PFSK-1 (cell line): ENCODE measurements around the gene PEX7.

Source experiments
- FOXP2 ChIP-seq: optimal IDR thresholded peaks from 2 replicates; pipeline ENCODE3; 2011; ENCODE audit warnings: borderline replicate concordance, control low read depth, inconsistent platforms; ENCODE audit not compliant: insufficient read depth; ENCODE audit errors: extremely low read length, extremely low read depth
- POLR2AphosphoS5 ChIP-seq: IDR thresholded peaks from 2 replicates; pipeline ENCODE4 v1.6.1; 2012; ENCODE audit warnings: low read depth, mild to moderate bottlenecking, control low read depth, low read length, moderate library complexity
- SIN3A ChIP-seq: IDR thresholded peaks from 2 replicates; pipeline ENCODE4 v1.6.1; 2012; ENCODE audit warnings: mild to moderate bottlenecking, low read length, moderate library complexity, borderline replicate concordance; ENCODE audit not compliant: insufficient read depth
- TAF1 ChIP-seq: IDR thresholded peaks from 2 replicates; pipeline ENCODE4 v1.6.1; 2012; ENCODE audit warnings: low read length, control low read depth, borderline replicate concordance; ENCODE audit not compliant: insufficient read depth
- TF ChIP-seq, protein P1 (sequence below), 2 experiments: IDR thresholded peaks; 2 replicates each; pipeline versions ENCODE4 v1.6.1 to v1.8.0; 2011 to 2012; ENCODE audit warnings: low read depth in 2 of 2, low read length in 2 of 2, control low read depth in 1 of 2, inconsistent platforms in 1 of 2, mild to moderate bottlenecking in 1 of 2, moderate library complexity in 1 of 2; ENCODE audit not compliant: insufficient read depth in 1 of 2

PEX7 gene

DNA sequence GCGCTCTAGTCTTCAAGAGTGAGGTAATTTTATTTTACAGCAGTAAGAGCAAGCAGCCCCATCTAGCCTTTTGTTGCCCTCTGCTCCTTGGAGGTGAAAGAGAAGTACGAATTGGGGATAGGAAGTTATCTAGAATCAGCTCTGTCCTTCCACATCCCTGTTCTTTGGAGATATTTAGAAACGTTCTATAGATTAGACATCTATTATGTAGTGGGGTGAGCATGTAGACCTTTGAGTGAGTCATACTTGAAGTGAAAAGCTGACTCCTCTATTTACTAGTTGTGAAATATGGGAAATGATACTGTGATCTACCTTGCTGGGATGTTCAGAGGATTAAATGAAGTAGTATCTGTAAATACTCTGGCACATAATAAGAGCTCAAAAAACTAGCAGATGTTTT lies 63.7 kb downstream of the PEX7 start:
- TF ChIP-seq, protein P1, sequence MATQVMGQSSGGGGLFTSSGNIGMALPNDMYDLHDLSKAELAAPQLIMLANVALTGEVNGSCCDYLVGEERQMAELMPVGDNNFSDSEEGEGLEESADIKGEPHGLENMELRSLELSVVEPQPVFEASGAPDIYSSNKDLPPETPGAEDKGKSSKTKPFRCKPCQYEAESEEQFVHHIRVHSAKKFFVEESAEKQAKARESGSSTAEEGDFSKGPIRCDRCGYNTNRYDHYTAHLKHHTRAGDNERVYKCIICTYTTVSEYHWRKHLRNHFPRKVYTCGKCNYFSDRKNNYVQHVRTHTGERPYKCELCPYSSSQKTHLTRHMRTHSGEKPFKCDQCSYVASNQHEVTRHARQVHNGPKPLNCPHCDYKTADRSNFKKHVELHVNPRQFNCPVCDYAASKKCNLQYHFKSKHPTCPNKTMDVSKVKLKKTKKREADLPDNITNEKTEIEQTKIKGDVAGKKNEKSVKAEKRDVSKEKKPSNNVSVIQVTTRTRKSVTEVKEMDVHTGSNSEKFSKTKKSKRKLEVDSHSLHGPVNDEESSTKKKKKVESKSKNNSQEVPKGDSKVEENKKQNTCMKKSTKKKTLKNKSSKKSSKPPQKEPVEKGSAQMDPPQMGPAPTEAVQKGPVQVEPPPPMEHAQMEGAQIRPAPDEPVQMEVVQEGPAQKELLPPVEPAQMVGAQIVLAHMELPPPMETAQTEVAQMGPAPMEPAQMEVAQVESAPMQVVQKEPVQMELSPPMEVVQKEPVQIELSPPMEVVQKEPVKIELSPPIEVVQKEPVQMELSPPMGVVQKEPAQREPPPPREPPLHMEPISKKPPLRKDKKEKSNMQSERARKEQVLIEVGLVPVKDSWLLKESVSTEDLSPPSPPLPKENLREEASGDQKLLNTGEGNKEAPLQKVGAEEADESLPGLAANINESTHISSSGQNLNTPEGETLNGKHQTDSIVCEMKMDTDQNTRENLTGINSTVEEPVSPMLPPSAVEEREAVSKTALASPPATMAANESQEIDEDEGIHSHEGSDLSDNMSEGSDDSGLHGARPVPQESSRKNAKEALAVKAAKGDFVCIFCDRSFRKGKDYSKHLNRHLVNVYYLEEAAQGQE (IDR thresholded peaks at IDR 0.05; ENCODE audit: insufficient read depth in 1 of 2, low read depth in 2 of 2, low read length in 2 of 2) = no peak
- TF ChIP-seq SIN3A (no peak), FOXP2 (no peak), POLR2AphosphoS5 (no peak), TAF1 (no peak)

DNA sequence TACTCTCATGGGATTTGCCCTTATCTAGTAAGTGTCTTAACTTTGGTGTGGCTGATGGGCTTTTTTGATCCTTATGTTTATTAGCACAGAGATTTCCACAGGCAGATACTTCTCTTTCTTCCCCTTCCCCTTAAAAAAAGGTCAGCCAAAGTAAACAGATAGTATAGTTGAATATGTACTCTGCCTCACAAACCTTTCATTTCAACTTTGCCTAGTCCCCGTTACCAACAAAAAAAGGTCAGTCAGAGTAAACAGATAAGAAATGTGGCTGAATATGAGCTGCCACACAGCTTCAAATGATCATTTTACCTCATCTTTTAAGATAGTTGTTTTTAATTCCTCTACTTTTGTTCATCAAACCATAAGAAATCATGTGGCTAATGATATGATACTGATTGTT lies 65.6 kb downstream of the PEX7 start:
- TF ChIP-seq, protein P1 (IDR thresholded peaks at IDR 0.05; ENCODE audit: insufficient read depth in 1 of 2, low read depth in 2 of 2, low read length in 2 of 2) = no peak
- TF ChIP-seq TAF1 (no peak), FOXP2 (no peak), POLR2AphosphoS5 (no peak), SIN3A (no peak)

DNA sequence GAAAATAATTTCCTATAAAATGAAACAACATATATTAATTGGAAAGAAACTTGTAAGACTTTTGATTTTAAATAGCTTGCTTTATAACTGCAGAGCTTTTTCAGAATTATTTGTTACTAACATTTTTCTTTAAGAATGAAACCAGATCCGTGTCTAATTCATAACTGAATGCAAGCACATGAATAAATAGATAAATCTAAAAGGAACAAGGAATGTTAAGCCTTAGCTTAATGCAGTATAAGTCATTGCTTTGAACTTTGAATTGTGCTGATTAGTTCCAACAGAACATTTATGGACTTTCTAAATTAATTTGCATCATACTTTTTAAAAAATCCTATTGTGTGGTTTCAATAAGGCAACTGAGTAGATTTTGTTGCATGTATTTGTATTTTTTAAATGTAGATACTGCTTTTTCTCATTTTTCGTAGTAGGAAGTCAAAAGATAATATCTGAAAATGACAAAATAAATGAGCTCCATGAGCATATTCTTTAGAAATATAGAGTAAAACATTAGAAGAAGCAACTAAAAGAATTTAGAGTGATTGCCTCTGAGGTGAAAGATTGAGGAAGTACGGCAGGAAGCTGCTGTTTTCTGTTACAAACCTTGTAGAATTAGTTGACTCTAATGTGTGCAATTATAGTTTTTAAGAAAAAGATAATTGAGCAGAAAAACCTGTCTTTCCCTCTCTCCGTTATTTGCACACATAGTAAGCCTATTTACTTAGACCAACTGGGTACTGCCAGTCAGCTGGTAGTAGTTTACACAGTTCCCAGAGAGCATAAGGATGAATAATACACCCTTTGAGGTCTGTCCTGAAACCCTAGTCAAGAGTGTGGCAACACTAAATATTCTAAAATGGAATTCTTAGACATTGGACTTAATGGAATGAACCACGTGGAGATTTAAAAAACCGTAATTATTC lies 67.1 kb downstream of the PEX7 start:
- TF ChIP-seq TAF1 = no peak
- TF ChIP-seq, protein P1 (IDR thresholded peaks at IDR 0.05; ENCODE audit: insufficient read depth in 1 of 2, low read depth in 2 of 2, low read length in 2 of 2) = no peak
- TF ChIP-seq FOXP2 = no peak
- TF ChIP-seq SIN3A = no peak
- no peak for TF ChIP-seq POLR2AphosphoS5

DNA sequence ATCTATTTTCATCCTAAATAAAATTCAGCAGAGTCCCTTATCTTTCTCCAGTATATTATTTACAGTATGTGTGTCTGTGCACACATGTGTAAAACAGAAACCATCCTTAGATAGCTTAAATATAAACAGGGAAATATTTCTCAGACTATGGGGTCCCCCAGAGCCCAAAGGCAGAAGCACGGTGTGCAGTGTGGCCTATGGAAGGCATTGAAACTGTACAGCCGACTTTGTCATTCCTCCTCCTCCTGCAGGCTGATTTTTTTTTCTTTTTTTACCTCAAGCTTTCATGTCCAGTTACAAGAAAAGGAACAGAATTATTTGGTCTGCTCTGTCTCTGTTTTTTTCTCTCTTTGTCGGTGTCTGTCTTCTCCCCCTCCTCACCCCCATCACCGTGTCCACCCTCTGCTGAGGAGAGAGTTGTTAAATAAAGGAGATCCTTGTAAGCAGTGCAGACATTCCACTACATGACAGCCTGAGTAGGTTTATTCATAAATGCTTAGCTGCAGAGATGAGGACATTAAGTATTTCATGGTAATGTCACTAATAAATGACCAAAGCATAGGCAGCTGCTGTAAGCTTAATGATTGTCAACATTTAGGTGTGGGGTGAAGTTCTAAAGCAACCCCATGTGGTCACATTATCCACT lies 67.9 kb downstream of the PEX7 start:
- no peak for TF ChIP-seq FOXP2
- TF ChIP-seq SIN3A = no peak
- no peak for TF ChIP-seq POLR2AphosphoS5
- TF ChIP-seq TAF1 = no peak
- TF ChIP-seq, protein P1 (IDR thresholded peaks at IDR 0.05; ENCODE audit: insufficient read depth in 1 of 2, low read depth in 2 of 2, low read length in 2 of 2) = no peak
